HCT116 (cell line): Measurements from ENCODE around the gene BAIAP2. TPM values are rescaled to one million over a fixed set of nuclear protein-coding genes. Genes with fewer than 3 reads are reported as not detected.

Experiments used
- ATAC-seq: fragments of 200-7000 bp; cut with Tn5 transposase; 2 replicates; pipeline ENCODE4 v1.9.1; 2020; ENCODE audit warnings: mild to moderate bottlenecking, moderate library complexity
- BruUV-seq: library from RNA; stranded (reverse); fragments of 400-500 nt; replicated peaks from 2 replicates; lab custom pipeline; 2021; lab: Mats Ljungman, UMichigan
- CTCF ChIA-PET: fragments of 300-600 bp; sonication (Branson Sonifier 250); formaldehyde crosslinking; loops from one replicate; lab custom pipeline; 2021; ENCODE audit warnings: antibody characterized with exemption; lab: Charles Lee
- POLR2A ChIA-PET: fragments of 300-600, 350-600 bp; sonication (Branson Sonifier 250); formaldehyde crosslinking; loops from one replicate; lab custom pipeline; 2021; ENCODE audit warnings: antibody characterized with exemption; lab: Charles Lee
- RAD21 ChIA-PET, 2 experiments: fragments of 300-600 bp; sonication (Branson Sonifier 250); formaldehyde crosslinking; loops; one replicate each; lab custom pipeline; 2023; ENCODE audit warnings: low total read pairs in 2 of 2; ENCODE audit not compliant: uncharacterized antibody in 2 of 2, unreplicated experiment in 2 of 2, low non-redundant PET in 1 of 2; lab: Charles Lee
- DNase-seq: peaks from one replicate; pipeline ENCODE4 v3.0.0-alpha.2; 2010; ENCODE audit warnings: low read depth, low spot score
- H2AFZ ChIP-seq: fragments of 200-600 bp; shearing (Covaris generic), sonication (generic); 2 replicates; pipeline ENCODE4 v1.6.1; 2017; ENCODE audit warnings: low read depth, mixed run types, mixed read lengths, antibody characterized with exemption, low read length; ENCODE audit not compliant: poor library complexity, severe bottlenecking
- H3K27ac ChIP-seq: 2 replicates; pipeline ENCODE4 v1.5.1; 2012; ENCODE audit warnings: low read depth, low read length
- H3K27me3 ChIP-seq: fragments of 200-600 bp; sonication (generic); 2 replicates; pipeline ENCODE4 v1.6.1; 2016; ENCODE audit warnings: mixed run types, low read length, mixed read lengths; ENCODE audit not compliant: insufficient read depth
- H3K36me3 ChIP-seq, 2 experiments: fragments of 200-500 bp in 1 of 2; fragments of 200-600 bp in 1 of 2; sonication (Bioruptor generic) in 1 of 2; sonication (generic) in 1 of 2; 2 replicates each; pipeline versions ENCODE4 v1.5.1 to v1.6.1; 2014 to 2016; ENCODE audit warnings: low read length in 2 of 2, inconsistent platforms in 1 of 2, mixed read lengths in 1 of 2, mixed run types in 1 of 2; ENCODE audit not compliant: insufficient read depth in 2 of 2, control insufficient read depth in 1 of 2
- H3K4me1 ChIP-seq, 2 experiments: fragments of 200-600 bp in 1 of 2; sonication (generic) in 1 of 2; 2 replicates each; pipeline versions ENCODE4 v1.5.1 to v1.6.1; 2012 to 2017; ENCODE audit warnings: low read length in 2 of 2, inconsistent platforms in 1 of 2, mild to moderate bottlenecking in 1 of 2, mixed read lengths in 1 of 2, mixed run types in 1 of 2, moderate library complexity in 1 of 2; ENCODE audit not compliant: insufficient read depth in 2 of 2, control insufficient read depth in 1 of 2
- H3K4me2 ChIP-seq: fragments of 200-600 bp; sonication (generic); 2 replicates; pipeline ENCODE4 v1.6.1; 2017; ENCODE audit warnings: mixed run types, low read length, mixed read lengths
- H3K4me3 ChIP-seq, 2 experiments: fragments of 200-600 bp in 1 of 2; sonication (generic) in 1 of 2; replicated peaks in 1 of 2; 2 replicates each; pipeline ENCODE4 v1.5.1; 2011 to 2016; ENCODE audit warnings: low read length in 2 of 2, control low read depth in 1 of 2, low read depth in 1 of 2, mild to moderate bottlenecking in 1 of 2, mixed read lengths in 1 of 2, mixed run types in 1 of 2
- H3K79me2 ChIP-seq: fragments of 200-600 bp; sonication (generic); 2 replicates; pipeline ENCODE4 v1.6.1; 2017; ENCODE audit warnings: mild to moderate bottlenecking, mixed run types, low read length, moderate library complexity, mixed read lengths; ENCODE audit not compliant: insufficient read depth
- H3K9ac ChIP-seq: fragments of 200-600 bp; sonication (generic); 2 replicates; pipeline ENCODE4 v1.6.1; 2016; ENCODE audit warnings: low read length, mixed read lengths
- H3K9me2 ChIP-seq: fragments of 200-600 bp; sonication (generic), shearing (Covaris generic); 2 replicates; pipeline ENCODE4 v1.6.1; 2017; ENCODE audit warnings: mixed run types, mild to moderate bottlenecking, moderate library complexity; ENCODE audit not compliant: insufficient read depth
- H3K9me3 ChIP-seq, 2 experiments: fragments of 200-500 bp in 1 of 2; fragments of 200-600 bp in 1 of 2; sonication (Bioruptor generic) in 1 of 2; sonication (generic) in 1 of 2; 2 replicates each; pipeline ENCODE4 v1.6.1; 2014 to 2017; ENCODE audit warnings: low read length in 2 of 2, mixed read lengths in 2 of 2, inconsistent platforms in 1 of 2, low read depth in 1 of 2, mild to moderate bottlenecking in 1 of 2, mixed run types in 1 of 2, moderate library complexity in 1 of 2; ENCODE audit not compliant: control insufficient read depth in 1 of 2, insufficient read depth in 1 of 2
- H4K20me1 ChIP-seq: fragments of 200-600 bp; sonication (generic), shearing (Covaris generic); 2 replicates; pipeline ENCODE4 v1.6.1; 2017; ENCODE audit warnings: mixed run types, mild to moderate bottlenecking, moderate library complexity; ENCODE audit not compliant: insufficient read depth
- CBX3 ChIP-seq: IDR thresholded peaks from 2 replicates; pipeline ENCODE4 v1.6.1; 2012; ENCODE audit warnings: low read depth
- EGR1 ChIP-seq: IDR thresholded peaks from 2 replicates; pipeline ENCODE4 v1.6.1; 2012; ENCODE audit warnings: low read depth
- ELF1 ChIP-seq: IDR thresholded peaks from 2 replicates; pipeline ENCODE4 v1.6.1; 2012; ENCODE audit warnings: low read depth, borderline replicate concordance
- FOSL1 ChIP-seq: IDR thresholded peaks from 2 replicates; pipeline ENCODE4 v1.6.1; 2012; ENCODE audit warnings: low read depth
- JUND ChIP-seq: IDR thresholded peaks from 2 replicates; pipeline ENCODE4 v1.6.1; 2012
- POLR2A ChIP-seq: IDR thresholded peaks from 2 replicates; pipeline ENCODE4 v1.7.0; 2011; ENCODE audit warnings: borderline replicate concordance; ENCODE audit not compliant: insufficient read depth, insufficient read length; ENCODE audit errors: extremely low read depth
- POLR2AphosphoS5 ChIP-seq: IDR thresholded peaks from 2 replicates; pipeline ENCODE4 v1.6.1; 2011; ENCODE audit warnings: mild to moderate bottlenecking, low read depth, low read length, moderate library complexity
- SIN3A ChIP-seq: IDR thresholded peaks from 2 replicates; pipeline ENCODE4 v1.6.1; 2012; ENCODE audit warnings: low read depth
- SP1 ChIP-seq: IDR thresholded peaks from 2 replicates; pipeline ENCODE4 v1.6.1; 2012; ENCODE audit warnings: low read depth
- TCF7L2 ChIP-seq: IDR thresholded peaks from 2 replicates; pipeline ENCODE4 v1.7.0; 2011; ENCODE audit warnings: borderline replicate concordance, inconsistent platforms; ENCODE audit not compliant: insufficient read depth, insufficient read length; ENCODE audit errors: extremely low read depth
- ZFX ChIP-seq: fragments of 450-650 bp; IDR thresholded peaks from 2 replicates; pipeline ENCODE4 v1.6.1; 2017
- ZNF274 ChIP-seq: fragments of 200-500 bp; sonication (Bioruptor generic); IDR thresholded peaks from 2 replicates; pipeline ENCODE4 v1.6.1; 2014; ENCODE audit warnings: mild to moderate bottlenecking, low read depth, low read length, inconsistent platforms
- intact Hi-C: fragments of 100-400 bp; cut with micrococcal nuclease; formaldehyde crosslinking; loops from 2 replicates; pipeline ENCODE4 v1.10.0; 2022
- total RNA-seq: library from RNA; stranded (reverse); gene quantifications from one replicate; pipeline ENCODE4 v1.2.1, GENCODE V29; 2021; ENCODE audit not compliant: unreplicated experiment
- TF ChIP-seq, protein P1 (sequence below): IDR thresholded peaks from 2 replicates; pipeline ENCODE4 v1.6.1; 2011; ENCODE audit warnings: mild to moderate bottlenecking, low read length, moderate library complexity; ENCODE audit not compliant: insufficient replicate concordance; ENCODE audit errors: extremely low read depth
- TF ChIP-seq, protein P2 (sequence below): IDR thresholded peaks from 2 replicates; pipeline ENCODE4 v1.6.1; 2012
- TF ChIP-seq, protein P3 (sequence below): IDR thresholded peaks from 2 replicates; pipeline ENCODE4 v1.6.1; 2012; ENCODE audit warnings: low read depth

BAIAP2 gene
- total RNA-seq, 1 experiment from 2014 or later, result 105 TPM

DNA sequence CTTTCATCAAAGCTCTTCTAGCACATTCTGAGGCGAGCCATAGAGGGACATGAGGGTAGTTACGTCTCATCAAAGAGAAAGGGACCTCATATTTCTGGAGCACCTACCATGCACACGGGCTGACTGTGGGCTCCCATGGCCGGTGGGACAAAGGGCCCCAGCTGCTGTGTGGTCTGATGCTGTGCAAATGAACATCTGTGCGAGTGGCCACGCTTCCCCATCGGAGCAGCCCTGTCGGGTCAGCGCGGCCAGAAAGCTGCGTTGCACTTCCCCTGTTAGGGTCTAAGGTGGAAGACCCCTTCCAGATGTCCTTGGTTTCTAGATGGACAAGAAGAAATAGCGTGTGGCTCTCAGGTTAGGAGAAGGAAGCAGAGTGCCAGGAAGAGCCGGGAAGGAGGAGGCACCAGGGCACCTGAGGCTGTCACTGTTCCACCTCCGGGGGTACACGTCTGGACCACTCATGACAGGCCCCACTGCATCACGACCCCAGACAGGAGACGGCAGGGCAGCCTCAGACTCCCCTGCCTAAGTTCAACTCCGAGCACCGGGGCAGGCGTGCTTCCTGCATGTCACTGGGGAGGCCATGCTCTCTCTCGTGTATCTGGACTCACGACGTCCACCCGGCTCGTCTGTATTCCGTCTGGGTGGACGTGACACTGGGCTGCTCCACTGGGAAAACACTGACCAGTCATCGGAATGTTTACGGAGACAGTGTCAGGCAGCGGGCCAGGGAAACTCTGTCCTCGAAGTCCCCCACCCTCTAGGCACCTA, 8.5 kb upstream of the BAIAP2 start:
- Histone ChIP-seq H3K36me3 (no peaks in the 10 kb centered on the region), H4K20me1 (no peaks in the 10 kb centered on the region), H3K27me3 (no peaks in the 10 kb centered on the region), H3K9ac (no peak overlapping the region), H3K27ac (no peak overlapping the region), H3K9me3 (no peaks in the 10 kb centered on the region; a peak in 1 of 4 replicates), H2AFZ (no peak overlapping the region), H3K4me1 (peaks cover 13 to 18% of the 10 kb centered on the region in 2 experiments; a peak in 3 of 4 replicates), H3K79me2 (no peaks in the 10 kb centered on the region), H3K4me2 (no peak overlapping the region), H3K9me2 (no peaks in the 10 kb centered on the region), H3K4me3 (no peak overlapping the region)
- POLR2A ChIA-PET, result no interaction called here
- no TSS peak for BruUV-seq
- CTCF ChIA-PET, result interaction anchor here (4.8 kb wide), 1 partner anchor 72 kb away, joined by 34 read pairs; no protein-coding TSS in a partner anchor
- TF ChIP-seq EGR1, result no peak
- RAD21 ChIA-PET, result no interaction called here
- DNase-seq, result no peak
- no peak for ATAC-seq
- intact Hi-C loops, result no loop called here

DNA sequence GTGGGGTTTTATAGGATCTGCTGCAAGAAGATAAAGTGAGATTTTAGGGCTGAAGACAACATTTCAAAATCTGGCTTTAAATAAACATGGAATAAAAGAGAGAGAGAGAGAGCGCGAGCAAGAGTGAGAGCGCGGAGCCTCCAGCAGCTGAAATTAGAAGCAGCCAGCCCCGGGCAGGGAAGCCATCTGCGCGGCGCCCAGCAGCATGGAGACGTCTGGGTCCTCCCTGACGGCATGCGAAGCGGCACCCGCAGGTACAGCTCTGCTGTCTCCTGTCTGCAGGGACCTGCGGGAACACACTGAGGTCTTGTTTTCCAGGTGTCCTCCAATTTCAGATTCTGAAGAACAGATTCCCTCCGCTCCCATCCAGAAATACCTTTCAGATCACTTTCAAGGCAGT, 7.9 kb upstream of the BAIAP2 start:
- BruUV-seq, result no TSS peak
- Histone ChIP-seq H2AFZ (no peak overlapping the region), H3K4me2 (no peak overlapping the region), H3K4me1 (peaks cover 12 to 18% of the 10 kb centered on the region in 2 experiments; a peak in 3 of 4 replicates), H3K9ac (no peak overlapping the region), H4K20me1 (no peaks in the 10 kb centered on the region), H3K27me3 (no peaks in the 10 kb centered on the region), H3K27ac (no peak overlapping the region), H3K9me3 (no peaks in the 10 kb centered on the region; a peak in 1 of 4 replicates), H3K4me3 (no peak overlapping the region), H3K9me2 (no peaks in the 10 kb centered on the region), H3K79me2 (no peaks in the 10 kb centered on the region), H3K36me3 (no peaks in the 10 kb centered on the region)
- intact Hi-C loops, result no loop called here
- ChIA-PET CTCF (no interaction called here), POLR2A (no interaction called here), RAD21 (no interaction called here)
- ATAC-seq, result no peak
- no peak for DNase-seq
- TF ChIP-seq, protein P1, sequence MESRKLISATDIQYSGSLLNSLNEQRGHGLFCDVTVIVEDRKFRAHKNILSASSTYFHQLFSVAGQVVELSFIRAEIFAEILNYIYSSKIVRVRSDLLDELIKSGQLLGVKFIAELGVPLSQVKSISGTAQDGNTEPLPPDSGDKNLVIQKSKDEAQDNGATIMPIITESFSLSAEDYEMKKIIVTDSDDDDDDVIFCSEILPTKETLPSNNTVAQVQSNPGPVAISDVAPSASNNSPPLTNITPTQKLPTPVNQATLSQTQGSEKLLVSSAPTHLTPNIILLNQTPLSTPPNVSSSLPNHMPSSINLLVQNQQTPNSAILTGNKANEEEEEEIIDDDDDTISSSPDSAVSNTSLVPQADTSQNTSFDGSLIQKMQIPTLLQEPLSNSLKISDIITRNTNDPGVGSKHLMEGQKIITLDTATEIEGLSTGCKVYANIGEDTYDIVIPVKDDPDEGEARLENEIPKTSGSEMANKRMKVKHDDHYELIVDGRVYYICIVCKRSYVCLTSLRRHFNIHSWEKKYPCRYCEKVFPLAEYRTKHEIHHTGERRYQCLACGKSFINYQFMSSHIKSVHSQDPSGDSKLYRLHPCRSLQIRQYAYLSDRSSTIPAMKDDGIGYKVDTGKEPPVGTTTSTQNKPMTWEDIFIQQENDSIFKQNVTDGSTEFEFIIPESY, result no peak
- TF ChIP-seq TCF7L2 (no peak), POLR2A (no peak), POLR2AphosphoS5 (no peak), ZFX (no peak), SP1 (no peak), ELF1 (no peak), FOSL1 (no peak), SIN3A (no peak), JUND (no peak), CBX3 (no peak), ZNF274 (no peak)
- TF ChIP-seq, protein P2, sequence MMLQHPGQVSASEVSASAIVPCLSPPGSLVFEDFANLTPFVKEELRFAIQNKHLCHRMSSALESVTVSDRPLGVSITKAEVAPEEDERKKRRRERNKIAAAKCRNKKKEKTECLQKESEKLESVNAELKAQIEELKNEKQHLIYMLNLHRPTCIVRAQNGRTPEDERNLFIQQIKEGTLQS, result no peak
- TF ChIP-seq, protein P3, sequence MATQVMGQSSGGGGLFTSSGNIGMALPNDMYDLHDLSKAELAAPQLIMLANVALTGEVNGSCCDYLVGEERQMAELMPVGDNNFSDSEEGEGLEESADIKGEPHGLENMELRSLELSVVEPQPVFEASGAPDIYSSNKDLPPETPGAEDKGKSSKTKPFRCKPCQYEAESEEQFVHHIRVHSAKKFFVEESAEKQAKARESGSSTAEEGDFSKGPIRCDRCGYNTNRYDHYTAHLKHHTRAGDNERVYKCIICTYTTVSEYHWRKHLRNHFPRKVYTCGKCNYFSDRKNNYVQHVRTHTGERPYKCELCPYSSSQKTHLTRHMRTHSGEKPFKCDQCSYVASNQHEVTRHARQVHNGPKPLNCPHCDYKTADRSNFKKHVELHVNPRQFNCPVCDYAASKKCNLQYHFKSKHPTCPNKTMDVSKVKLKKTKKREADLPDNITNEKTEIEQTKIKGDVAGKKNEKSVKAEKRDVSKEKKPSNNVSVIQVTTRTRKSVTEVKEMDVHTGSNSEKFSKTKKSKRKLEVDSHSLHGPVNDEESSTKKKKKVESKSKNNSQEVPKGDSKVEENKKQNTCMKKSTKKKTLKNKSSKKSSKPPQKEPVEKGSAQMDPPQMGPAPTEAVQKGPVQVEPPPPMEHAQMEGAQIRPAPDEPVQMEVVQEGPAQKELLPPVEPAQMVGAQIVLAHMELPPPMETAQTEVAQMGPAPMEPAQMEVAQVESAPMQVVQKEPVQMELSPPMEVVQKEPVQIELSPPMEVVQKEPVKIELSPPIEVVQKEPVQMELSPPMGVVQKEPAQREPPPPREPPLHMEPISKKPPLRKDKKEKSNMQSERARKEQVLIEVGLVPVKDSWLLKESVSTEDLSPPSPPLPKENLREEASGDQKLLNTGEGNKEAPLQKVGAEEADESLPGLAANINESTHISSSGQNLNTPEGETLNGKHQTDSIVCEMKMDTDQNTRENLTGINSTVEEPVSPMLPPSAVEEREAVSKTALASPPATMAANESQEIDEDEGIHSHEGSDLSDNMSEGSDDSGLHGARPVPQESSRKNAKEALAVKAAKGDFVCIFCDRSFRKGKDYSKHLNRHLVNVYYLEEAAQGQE, result no peak
